CD8-positive, alpha-beta memory T cell (primary cell): Measurements from ENCODE around the gene TEX51. TPM values are rescaled to one million over a fixed set of nuclear protein-coding genes. Genes with fewer than 3 reads are reported as not detected.

ENCODE experiments used
- CTCF ChIA-PET: fragments of 350-600 bp; sonication (Branson Sonifier 250); formaldehyde crosslinking; loops from one replicate; lab custom pipeline; 2021; ENCODE audit warnings: antibody characterized with exemption; lab: Charles Lee
- POLR2A ChIA-PET: fragments of 350-600 bp; sonication (Branson Sonifier 250); formaldehyde crosslinking; loops from one replicate; lab custom pipeline; 2021; ENCODE audit warnings: antibody characterized with exemption; lab: Charles Lee
- DNase-seq, 5 donors: peaks; one replicate each; pipeline versions ENCODE4 v3.0.0 to v3.0.0-alpha.2; 2020 to 2022; ENCODE audit warnings: mixed read lengths in 1 of 5
- H3K27ac ChIP-seq: one replicate; pipeline ENCODE4 v1.7.0; 2013; ENCODE audit warnings: low read depth, mild to moderate bottlenecking, low read length, moderate library complexity
- H3K27me3 ChIP-seq: 2 replicates; pipeline ENCODE4 v1.7.0; 2013; ENCODE audit warnings: low read length, mild to moderate bottlenecking; ENCODE audit not compliant: insufficient read depth, poor library complexity, severe bottlenecking
- H3K36me3 ChIP-seq: 2 replicates; pipeline ENCODE4 v1.7.0; 2013; ENCODE audit warnings: mild to moderate bottlenecking, low read length, moderate library complexity; ENCODE audit not compliant: insufficient read depth
- H3K4me1 ChIP-seq: 2 replicates; pipeline ENCODE4 v1.7.0; 2013; ENCODE audit warnings: mild to moderate bottlenecking, low read length, moderate library complexity; ENCODE audit not compliant: insufficient read depth
- H3K4me3 ChIP-seq: 2 replicates; pipeline ENCODE4 v1.7.0; 2013; ENCODE audit warnings: mild to moderate bottlenecking, low read length
- H3K9me3 ChIP-seq: 2 replicates; pipeline ENCODE4 v1.7.0; 2013; ENCODE audit warnings: mild to moderate bottlenecking, low read length
- H3K27ac Mint-ChIP-seq, 8 donors: one replicate each; pipeline ENCODE4 v1.8.0; 2020 to 2021; ENCODE audit warnings: mixed read lengths in 8 of 8, mild to moderate bottlenecking in 6 of 8, inconsistent platforms in 3 of 8, moderate library complexity in 3 of 8
- H3K27me3 Mint-ChIP-seq, 2 donors: one replicate each; pipeline ENCODE4 v1.8.0; 2020 to 2021; ENCODE audit warnings: mixed read lengths in 2 of 2, mild to moderate bottlenecking in 1 of 2, moderate library complexity in 1 of 2
- H3K36me3 Mint-ChIP-seq, 3 donors: one replicate each; pipeline ENCODE4 v1.8.0; 2020 to 2021; ENCODE audit warnings: mixed read lengths in 3 of 3, inconsistent platforms in 1 of 3, mild to moderate bottlenecking in 1 of 3
- H3K4me1 Mint-ChIP-seq, 3 donors: one replicate each; pipeline ENCODE4 v1.8.0; 2020 to 2021; ENCODE audit warnings: mixed read lengths in 3 of 3, inconsistent platforms in 1 of 3, mild to moderate bottlenecking in 1 of 3
- H3K4me3 Mint-ChIP-seq, 7 donors: one replicate each; pipeline ENCODE4 v1.8.0; 2020 to 2021; ENCODE audit warnings: mixed read lengths in 7 of 7, mild to moderate bottlenecking in 6 of 7, moderate library complexity in 4 of 7, inconsistent platforms in 2 of 7
- H3K9me3 Mint-ChIP-seq, 5 donors: one replicate each; pipeline ENCODE4 v1.8.0; 2020 to 2022; ENCODE audit warnings: mixed read lengths in 5 of 5, mild to moderate bottlenecking in 3 of 5, moderate library complexity in 2 of 5, inconsistent platforms in 1 of 5
- polyA plus RNA-seq: library from polyadenylated mRNA; unstranded; fragments of 300-500 nt; fragmentation: Illumina TruSeq; gene quantifications from one replicate; pipeline ENCODE4 v1.2.3, GENCODE V29; 2021
- total RNA-seq, 2 experiments: library from RNA; stranded (reverse); gene quantifications; one replicate each; pipeline ENCODE4 v1.2.3, GENCODE V29; 2021

TEX51 gene
- total and polyA plus RNA-seq, 3 experiments from 2014 or later, result not detected

GRCh38 chr2:126896471-126896870, 2.2 kb upstream of the TEX51 start:
- Mint-ChIP-seq H3K27me3 (peaks cover 7 to 13% of the 10 kb centered on the region in 2 donors), H3K4me1 (no peaks in the 10 kb centered on the region), H3K9me3 (peaks cover 0 to 4% (median 0%) of the 10 kb centered on the region in 5 donors), H3K4me3 (no peak overlapping the region), H3K36me3 (no peaks in the 10 kb centered on the region), H3K27ac (no peak overlapping the region)
- no peak for DNase-seq
- POLR2A ChIA-PET, result no interaction called here
- no peaks in the 10 kb centered on the region for H3K27me3 ChIP-seq
- no peaks in the 10 kb centered on the region for H3K4me1 ChIP-seq
- CTCF ChIA-PET, result no interaction called here
- H3K27ac ChIP-seq, result no peak overlapping the region
- no peaks in the 10 kb centered on the region for H3K36me3 ChIP-seq
- H3K4me3 ChIP-seq, result no peak overlapping the region
- no peaks in the 10 kb centered on the region for H3K9me3 ChIP-seq

DNA sequence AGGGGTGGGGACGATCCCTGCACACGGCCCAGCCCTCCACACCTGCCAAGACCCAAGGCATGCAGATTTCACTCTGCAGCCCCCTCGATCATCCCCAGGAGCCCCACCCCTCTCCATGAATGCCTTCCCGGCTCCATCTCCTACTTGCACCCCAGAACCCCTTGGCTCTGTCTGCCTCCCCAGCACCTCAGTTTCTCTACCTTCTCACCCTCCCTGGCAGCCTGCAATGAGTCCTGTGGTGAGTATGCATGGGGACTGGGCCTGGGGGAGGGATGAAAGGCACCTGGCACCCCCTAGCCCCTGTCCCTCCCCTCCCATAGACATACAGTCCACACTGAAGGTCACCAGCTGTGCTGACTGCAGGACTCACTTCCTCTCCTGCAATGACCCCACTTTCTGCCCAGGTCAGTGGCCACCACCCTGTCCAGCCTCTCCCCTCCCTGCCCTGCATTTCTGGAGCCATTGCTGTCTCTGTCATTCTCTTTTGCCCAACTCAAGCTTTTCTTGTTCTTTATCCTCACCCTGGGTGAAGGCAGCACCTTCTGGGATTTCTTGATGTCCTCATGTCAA, 1.0 kb downstream of the TEX51 start:
- Histone ChIP-seq H3K36me3 (no peaks in the 10 kb centered on the region), H3K27me3 (no peaks in the 10 kb centered on the region), H3K4me1 (no peaks in the 10 kb centered on the region), H3K9me3 (no peaks in the 10 kb centered on the region), H3K27ac (no peak overlapping the region), H3K4me3 (no peak overlapping the region)
- Mint-ChIP-seq H3K4me1 (no peaks in the 10 kb centered on the region), H3K4me3 (no peak overlapping the region), H3K36me3 (no peaks in the 10 kb centered on the region), H3K27ac (peak overlapping the region in 1 of 8 donors; percentile 64), H3K27me3 (peaks cover 12 to 23% of the 10 kb centered on the region in 2 donors), H3K9me3 (peaks cover 0 to 7% (median 4%) of the 10 kb centered on the region in 5 donors)
- no peak for DNase-seq
- ChIA-PET POLR2A (no interaction called here), CTCF (no interaction called here)

DNA sequence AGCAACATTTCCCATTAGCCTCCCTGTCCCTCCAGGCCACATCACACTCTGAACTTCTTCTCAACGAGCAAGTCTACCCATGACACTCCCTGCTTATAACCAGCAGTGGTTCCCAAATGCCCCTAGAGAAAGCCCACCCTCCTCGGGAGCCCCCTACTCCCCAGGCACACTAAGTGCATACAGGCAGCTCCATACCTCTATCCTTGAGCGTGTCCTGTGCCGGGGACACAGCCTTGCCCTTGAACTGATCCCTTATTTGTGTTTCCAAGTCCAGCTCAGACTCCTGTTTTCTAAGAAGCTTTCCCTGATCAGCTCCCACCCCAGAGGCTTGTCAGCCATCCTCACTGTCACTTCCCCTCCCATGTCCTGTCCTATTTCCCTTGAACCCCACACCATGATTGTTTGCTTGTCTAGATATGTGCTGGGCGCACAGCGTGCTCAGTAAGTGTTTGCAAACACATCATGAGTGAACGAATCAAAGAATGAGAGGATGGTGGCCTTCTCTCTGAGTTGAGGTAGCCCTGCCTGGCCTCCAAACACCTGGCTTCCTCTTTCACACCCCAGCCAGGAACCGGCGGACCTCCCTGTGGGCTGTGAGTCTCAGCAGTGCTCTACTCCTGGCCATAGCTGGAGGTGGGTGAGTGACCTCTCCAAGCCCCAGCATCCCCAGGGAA, 2.1 kb downstream of the TEX51 start:
- Histone ChIP-seq H3K27ac (no peak overlapping the region), H3K4me3 (no peak overlapping the region), H3K36me3 (no peaks in the 10 kb centered on the region), H3K9me3 (no peaks in the 10 kb centered on the region), H3K4me1 (no peaks in the 10 kb centered on the region), H3K27me3 (no peaks in the 10 kb centered on the region)
- ChIA-PET POLR2A (no interaction called here), CTCF (interaction anchor here (1.1 kb wide), 1 partner anchor 13 kb away, joined by 4 read pairs; no protein-coding TSS in a partner anchor)
- H3K4me3 Mint-ChIP-seq, result no peak overlapping the region
- H3K9me3 Mint-ChIP-seq, result peaks cover 0 to 7% (median 4%) of the 10 kb centered on the region in 5 donors
- H3K4me1 Mint-ChIP-seq, result no peaks in the 10 kb centered on the region
- DNase-seq, result no peak
- peaks cover 12 to 27% of the 10 kb centered on the region in 2 donors for H3K27me3 Mint-ChIP-seq
- no peaks in the 10 kb centered on the region for H3K36me3 Mint-ChIP-seq
- H3K27ac Mint-ChIP-seq, result no peak overlapping the region

- ChIA-PET POLR2A (no interaction called here), CTCF (interaction anchor here (1.1 kb wide), 1 partner anchor 12 kb away, joined by 4 read pairs; no protein-coding TSS in a partner anchor)
- H3K27ac ChIP-seq, result no peak overlapping the region
- H3K9me3 ChIP-seq, result no peaks in the 10 kb centered on the region
- H3K36me3 Mint-ChIP-seq, result no peaks in the 10 kb centered on the region
- no peak overlapping the region for H3K4me3 ChIP-seq
- no peak for DNase-seq
- H3K4me1 ChIP-seq, result no peaks in the 10 kb centered on the region
- H3K4me3 Mint-ChIP-seq, result no peak overlapping the region
- no peaks in the 10 kb centered on the region for H3K36me3 ChIP-seq
- peaks cover 0 to 7% (median 4%) of the 10 kb centered on the region in 5 donors for H3K9me3 Mint-ChIP-seq
- H3K27me3 ChIP-seq, result peaks cover 4% of the 10 kb centered on the region
- no peaks in the 10 kb centered on the region for H3K4me1 Mint-ChIP-seq
- peaks cover 15 to 28% of the 10 kb centered on the region in 2 donors for H3K27me3 Mint-ChIP-seq
- H3K27ac Mint-ChIP-seq, result no peak overlapping the region
Observed at GRCh38 chr2:126901459-126901858, 2.8 kb downstream of the TEX51 start.

DNA sequence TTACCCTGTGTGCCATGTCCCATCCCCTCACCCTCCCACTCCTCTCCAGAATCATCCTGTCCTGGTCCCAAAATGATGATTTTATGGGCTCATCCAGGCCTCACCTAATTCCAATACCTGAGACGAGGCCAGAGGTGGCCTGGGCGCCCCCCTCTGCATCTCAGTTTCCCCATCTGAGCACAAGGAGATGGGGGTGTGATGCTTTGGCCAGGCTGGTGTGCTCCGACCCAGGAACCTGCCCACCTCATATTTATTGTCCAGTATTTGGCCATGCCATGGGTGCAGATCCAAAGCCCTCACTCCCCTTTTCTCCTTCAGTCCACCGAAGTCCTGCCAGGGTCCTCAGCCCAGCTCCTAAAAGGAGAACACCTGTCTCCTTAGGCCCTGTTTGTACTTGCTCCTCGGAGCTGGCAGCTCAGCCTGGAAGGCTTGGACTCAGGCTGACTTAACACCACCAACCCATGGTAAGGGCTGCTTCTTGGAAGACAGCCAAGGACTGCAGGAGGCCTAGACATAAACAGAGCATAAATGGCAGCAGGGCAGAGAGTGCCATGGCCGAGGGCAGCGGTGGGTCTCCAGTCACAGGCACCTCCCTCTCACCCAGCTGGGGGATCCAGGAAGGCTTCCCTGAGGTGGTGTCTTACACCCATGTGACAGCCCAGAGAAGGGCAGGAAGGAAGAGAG, 3.6 kb downstream of the TEX51 start:
- Histone ChIP-seq H3K27me3 (peaks cover 4% of the 10 kb centered on the region), H3K4me3 (no peak overlapping the region), H3K27ac (no peak overlapping the region), H3K4me1 (no peaks in the 10 kb centered on the region), H3K9me3 (no peaks in the 10 kb centered on the region), H3K36me3 (no peaks in the 10 kb centered on the region)
- Mint-ChIP-seq H3K27me3 (peaks cover 15 to 28% of the 10 kb centered on the region in 2 donors), H3K27ac (no peak overlapping the region), H3K9me3 (peaks cover 0 to 7% (median 4%) of the 10 kb centered on the region in 5 donors), H3K4me3 (no peak overlapping the region), H3K36me3 (no peaks in the 10 kb centered on the region), H3K4me1 (no peaks in the 10 kb centered on the region)
- ChIA-PET CTCF (no interaction called here), POLR2A (no interaction called here)
- no peak for DNase-seq

GRCh38 chr2:126902859-126903258, 4.2 kb downstream of the TEX51 start:
- no peaks in the 10 kb centered on the region for H3K36me3 ChIP-seq
- H3K27me3 ChIP-seq, result peaks cover 4% of the 10 kb centered on the region
- Mint-ChIP-seq H3K4me1 (no peaks in the 10 kb centered on the region), H3K36me3 (no peaks in the 10 kb centered on the region), H3K27ac (no peak overlapping the region), H3K9me3 (peaks cover 0 to 6% (median 4%) of the 10 kb centered on the region in 5 donors), H3K27me3 (peaks cover 15 to 29% of the 10 kb centered on the region in 2 donors), H3K4me3 (no peak overlapping the region)
- no peaks in the 10 kb centered on the region for H3K4me1 ChIP-seq
- no peaks in the 10 kb centered on the region for H3K9me3 ChIP-seq
- ChIA-PET CTCF (no interaction called here), POLR2A (no interaction called here)
- H3K4me3 ChIP-seq, result no peak overlapping the region
- H3K27ac ChIP-seq, result no peak overlapping the region
- no peak for DNase-seq

- DNase-seq, result no peak
- POLR2A ChIA-PET, result no interaction called here
- H3K9me3 Mint-ChIP-seq, result peaks cover 0 to 4% (median 4%) of the 10 kb centered on the region in 5 donors
- Histone ChIP-seq H3K9me3 (no peaks in the 10 kb centered on the region), H3K4me1 (no peaks in the 10 kb centered on the region), H3K27me3 (peaks cover 4% of the 10 kb centered on the region), H3K27ac (no peak overlapping the region), H3K36me3 (no peaks in the 10 kb centered on the region), H3K4me3 (no peak overlapping the region)
- H3K4me3 Mint-ChIP-seq, result no peak overlapping the region
- peaks cover 9 to 33% of the 10 kb centered on the region in 2 donors for H3K27me3 Mint-ChIP-seq
- peaks cover 0 to 2% (median 0%) of the 10 kb centered on the region in 3 donors for H3K4me1 Mint-ChIP-seq
- H3K27ac Mint-ChIP-seq, result no peak overlapping the region
- CTCF ChIA-PET, result no interaction called here
- no peaks in the 10 kb centered on the region for H3K36me3 Mint-ChIP-seq
Observed at GRCh38 chr2:126905991-126906390, 7.3 kb downstream of the TEX51 start.

DNA sequence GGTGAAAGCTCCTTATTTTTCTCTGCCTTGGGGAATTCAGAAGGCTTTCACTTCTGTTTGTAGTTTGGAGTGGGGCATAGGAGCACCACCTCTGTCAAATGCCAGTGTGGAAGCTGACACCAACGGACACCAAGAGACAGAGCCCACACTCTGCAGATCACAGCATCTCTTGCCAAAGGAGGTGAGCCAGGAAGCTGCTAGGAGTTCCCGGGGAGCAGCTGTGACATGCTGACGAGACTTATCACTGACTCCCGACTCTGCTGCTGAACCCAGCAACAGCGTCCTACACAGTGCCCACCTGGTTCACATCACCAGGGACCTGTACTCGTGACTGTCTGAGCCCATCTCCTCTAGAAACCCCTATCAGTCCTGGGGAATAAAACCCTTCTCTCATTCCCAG, 8.1 kb downstream of the TEX51 start:
- ChIA-PET POLR2A (no interaction called here), CTCF (no interaction called here)
- no peaks in the 10 kb centered on the region for H3K9me3 ChIP-seq
- H3K27ac ChIP-seq, result no peak overlapping the region
- no peak for DNase-seq
- no peak overlapping the region for H3K4me3 ChIP-seq
- Mint-ChIP-seq H3K36me3 (no peaks in the 10 kb centered on the region), H3K4me3 (no peak overlapping the region), H3K4me1 (peaks cover 0 to 2% (median 0%) of the 10 kb centered on the region in 3 donors), H3K9me3 (peaks cover 0 to 4% (median 4%) of the 10 kb centered on the region in 5 donors), H3K27me3 (peaks cover 8 to 31% of the 10 kb centered on the region in 2 donors), H3K27ac (no peak overlapping the region)
- H3K27me3 ChIP-seq, result peaks cover 4% of the 10 kb centered on the region
- no peaks in the 10 kb centered on the region for H3K4me1 ChIP-seq
- H3K36me3 ChIP-seq, result no peaks in the 10 kb centered on the region
